HEK293 (cell line): ENCODE results near the gene CSRP1.

Experiments used
- KLF7 ChIP-seq: fragments of 450-650 bp; formaldehyde crosslinking; IDR thresholded peaks from 2 replicates; pipeline ENCODE4 v1.5.1; 2016; ENCODE audit warnings: missing biosample characterization, missing genetic modification characterization, borderline replicate concordance
- OSR2 ChIP-seq: fragments of 450-650 bp; formaldehyde crosslinking; IDR thresholded peaks from 2 replicates; pipeline ENCODE4 v1.5.1; 2016; ENCODE audit warnings: missing biosample characterization, missing genetic modification characterization
- PATZ1 ChIP-seq: fragments of 450-650 bp; formaldehyde crosslinking; IDR thresholded peaks from 2 replicates; pipeline ENCODE4 v1.5.1; 2016; ENCODE audit warnings: missing biosample characterization, missing genetic modification characterization
- PRDM2 ChIP-seq: fragments of 450-650 bp; formaldehyde crosslinking; IDR thresholded peaks from 2 replicates; pipeline ENCODE4 v1.5.1; 2016; ENCODE audit warnings: missing biosample characterization, missing genetic modification characterization, borderline replicate concordance
- SP7 ChIP-seq: fragments of 450-650 bp; formaldehyde crosslinking; IDR thresholded peaks from 2 replicates; pipeline ENCODE4 v1.5.1; 2016; ENCODE audit warnings: missing biosample characterization, missing genetic modification characterization
- ZBTB1 ChIP-seq: fragments of 450-650 bp; formaldehyde crosslinking; IDR thresholded peaks from 2 replicates; pipeline ENCODE4 v1.5.1; 2016; ENCODE audit warnings: missing biosample characterization, missing genetic modification characterization
- ZBTB17 ChIP-seq: fragments of 450-650 bp; formaldehyde crosslinking; IDR thresholded peaks from 2 replicates; pipeline ENCODE4 v1.5.1; 2016; ENCODE audit warnings: missing biosample characterization, missing genetic modification characterization
- ZBTB21 ChIP-seq: fragments of 450-650 bp; formaldehyde crosslinking; IDR thresholded peaks from 2 replicates; pipeline ENCODE4 v1.5.1; 2017; ENCODE audit warnings: missing biosample characterization, missing genetic modification characterization
- ZEB2 ChIP-seq: fragments of 450-650 bp; formaldehyde crosslinking; IDR thresholded peaks from 2 replicates; pipeline ENCODE4 v1.5.1; 2016; ENCODE audit warnings: missing biosample characterization, missing genetic modification characterization
- ZFP37 ChIP-seq: fragments of 450-650 bp; formaldehyde crosslinking; IDR thresholded peaks from 2 replicates; pipeline ENCODE4 v1.5.1; 2016; ENCODE audit warnings: missing biosample characterization, missing genetic modification characterization
- ZNF202 ChIP-seq: fragments of 450-650 bp; formaldehyde crosslinking; IDR thresholded peaks from 2 replicates; pipeline ENCODE4 v1.5.1; 2016; ENCODE audit warnings: missing biosample characterization, missing genetic modification characterization, borderline replicate concordance
- ZNF391 ChIP-seq: fragments of 450-650 bp; formaldehyde crosslinking; IDR thresholded peaks from 2 replicates; pipeline ENCODE4 v1.5.1; 2016; ENCODE audit warnings: low read depth, missing biosample characterization, missing genetic modification characterization, borderline replicate concordance
- ZNF404 ChIP-seq: fragments of 450-650 bp; formaldehyde crosslinking; IDR thresholded peaks from 2 replicates; pipeline ENCODE4 v1.5.1; 2017; ENCODE audit warnings: missing biosample characterization, missing genetic modification characterization
- ZNF423 ChIP-seq: fragments of 450-650 bp; formaldehyde crosslinking; IDR thresholded peaks from 2 replicates; pipeline ENCODE4 v1.5.1; 2016; ENCODE audit warnings: missing biosample characterization, missing genetic modification characterization
- ZNF473 ChIP-seq: fragments of 450-650 bp; formaldehyde crosslinking; IDR thresholded peaks from 2 replicates; pipeline ENCODE4 v1.5.1; 2017; ENCODE audit warnings: missing biosample characterization, missing genetic modification characterization
- ZNF501 ChIP-seq: fragments of 450-650 bp; formaldehyde crosslinking; IDR thresholded peaks from 2 replicates; pipeline ENCODE4 v1.5.1; 2016; ENCODE audit warnings: missing biosample characterization, missing genetic modification characterization
- ZNF514 ChIP-seq: fragments of 450-650 bp; formaldehyde crosslinking; IDR thresholded peaks from 2 replicates; pipeline ENCODE4 v1.5.1; 2016; ENCODE audit warnings: missing biosample characterization, missing genetic modification characterization
- ZNF549 ChIP-seq: fragments of 450-650 bp; IDR thresholded peaks from 2 replicates; pipeline ENCODE4 v1.5.1; 2018; ENCODE audit warnings: missing biosample characterization, missing genetic modification characterization, mild to moderate bottlenecking, inconsistent platforms, moderate library complexity
- ZNF610 ChIP-seq: fragments of 450-650 bp; formaldehyde crosslinking; IDR thresholded peaks from 2 replicates; pipeline ENCODE4 v1.5.1; 2016; ENCODE audit warnings: missing biosample characterization, missing genetic modification characterization, borderline replicate concordance
- ZNF621 ChIP-seq: fragments of 450-650 bp; formaldehyde crosslinking; IDR thresholded peaks from 2 replicates; pipeline ENCODE4 v1.5.1; 2017; ENCODE audit warnings: missing biosample characterization, missing genetic modification characterization
- ZNF707 ChIP-seq: fragments of 450-650 bp; formaldehyde crosslinking; IDR thresholded peaks from 2 replicates; pipeline ENCODE4 v1.5.1; 2016; ENCODE audit warnings: missing biosample characterization, missing genetic modification characterization
- ZNF776 ChIP-seq: fragments of 450-650 bp; formaldehyde crosslinking; IDR thresholded peaks from 2 replicates; pipeline ENCODE4 v1.5.0; 2017; ENCODE audit warnings: missing biosample characterization, missing genetic modification characterization, borderline replicate concordance
- ZNF785 ChIP-seq: fragments of 450-650 bp; formaldehyde crosslinking; IDR thresholded peaks from 2 replicates; pipeline ENCODE4 v1.5.1; 2016; ENCODE audit warnings: missing biosample characterization, missing genetic modification characterization
- ZNF792 ChIP-seq: fragments of 450-650 bp; formaldehyde crosslinking; IDR thresholded peaks from 2 replicates; pipeline ENCODE4 v1.5.1; 2016; ENCODE audit warnings: missing biosample characterization, missing genetic modification characterization
- TF ChIP-seq, protein P1 (sequence below): fragments of 450-650 bp; formaldehyde crosslinking; IDR thresholded peaks from 2 replicates; pipeline ENCODE4 v1.5.1; 2016; ENCODE audit warnings: missing biosample characterization, missing genetic modification characterization
- TF ChIP-seq, protein P2 (sequence below): fragments of 450-650 bp; formaldehyde crosslinking; IDR thresholded peaks from 2 replicates; pipeline ENCODE4 v1.5.1; 2016; ENCODE audit warnings: missing biosample characterization, missing genetic modification characterization
- TF ChIP-seq, protein P3 (sequence below): fragments of 450-650 bp; formaldehyde crosslinking; IDR thresholded peaks from 2 replicates; pipeline ENCODE4 v1.5.1; 2016; ENCODE audit warnings: missing biosample characterization, missing genetic modification characterization

CSRP1 gene

GRCh38 chr1:201530741-201531531 lies 24.0 kb upstream of the CSRP1 start (continued):
- TF ChIP-seq ZNF785 (tag by site-specific recombination) (no peak), ZBTB17 (peak; percentile 39; the same call in 1 of the 2 replicates), ZNF549 (tag by site-specific recombination) (no peak), ZNF501 (tag by site-specific recombination) (no peak), ZNF792 (no peak), ZNF621 (tag by site-specific recombination) (no peak), ZBTB1 (tag by site-specific recombination) (no peak), OSR2 (tag by site-specific recombination) (no peak), ZNF202 (tag by site-specific recombination) (no peak), ZNF423 (tag by site-specific recombination) (no peak), PRDM2 (tag by site-specific recombination) (no peak), ZBTB21 (tag by site-specific recombination) (no peak), PATZ1 (tag by site-specific recombination) (peak; percentile 46; the same call in 1 of the 2 replicates), ZNF776 (no peak), SP7 (tag by site-specific recombination) (peak; percentile 39; the same call in 1 of the 2 replicates), ZNF391 (tag by site-specific recombination) (no peak), ZNF404 (tag by site-specific recombination) (no peak), ZNF514 (no peak), ZEB2 (tag by site-specific recombination) (no peak), ZNF610 (tag by site-specific recombination) (no peak), ZNF473 (tag by site-specific recombination) (no peak), ZNF707 (no peak), ZFP37 (no peak), KLF7 (no peak)
- TF ChIP-seq, protein P1, sequence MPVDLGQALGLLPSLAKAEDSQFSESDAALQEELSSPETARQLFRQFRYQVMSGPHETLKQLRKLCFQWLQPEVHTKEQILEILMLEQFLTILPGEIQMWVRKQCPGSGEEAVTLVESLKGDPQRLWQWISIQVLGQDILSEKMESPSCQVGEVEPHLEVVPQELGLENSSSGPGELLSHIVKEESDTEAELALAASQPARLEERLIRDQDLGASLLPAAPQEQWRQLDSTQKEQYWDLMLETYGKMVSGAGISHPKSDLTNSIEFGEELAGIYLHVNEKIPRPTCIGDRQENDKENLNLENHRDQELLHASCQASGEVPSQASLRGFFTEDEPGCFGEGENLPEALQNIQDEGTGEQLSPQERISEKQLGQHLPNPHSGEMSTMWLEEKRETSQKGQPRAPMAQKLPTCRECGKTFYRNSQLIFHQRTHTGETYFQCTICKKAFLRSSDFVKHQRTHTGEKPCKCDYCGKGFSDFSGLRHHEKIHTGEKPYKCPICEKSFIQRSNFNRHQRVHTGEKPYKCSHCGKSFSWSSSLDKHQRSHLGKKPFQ (tag by site-specific recombination), result no peak
- TF ChIP-seq, protein P2, sequence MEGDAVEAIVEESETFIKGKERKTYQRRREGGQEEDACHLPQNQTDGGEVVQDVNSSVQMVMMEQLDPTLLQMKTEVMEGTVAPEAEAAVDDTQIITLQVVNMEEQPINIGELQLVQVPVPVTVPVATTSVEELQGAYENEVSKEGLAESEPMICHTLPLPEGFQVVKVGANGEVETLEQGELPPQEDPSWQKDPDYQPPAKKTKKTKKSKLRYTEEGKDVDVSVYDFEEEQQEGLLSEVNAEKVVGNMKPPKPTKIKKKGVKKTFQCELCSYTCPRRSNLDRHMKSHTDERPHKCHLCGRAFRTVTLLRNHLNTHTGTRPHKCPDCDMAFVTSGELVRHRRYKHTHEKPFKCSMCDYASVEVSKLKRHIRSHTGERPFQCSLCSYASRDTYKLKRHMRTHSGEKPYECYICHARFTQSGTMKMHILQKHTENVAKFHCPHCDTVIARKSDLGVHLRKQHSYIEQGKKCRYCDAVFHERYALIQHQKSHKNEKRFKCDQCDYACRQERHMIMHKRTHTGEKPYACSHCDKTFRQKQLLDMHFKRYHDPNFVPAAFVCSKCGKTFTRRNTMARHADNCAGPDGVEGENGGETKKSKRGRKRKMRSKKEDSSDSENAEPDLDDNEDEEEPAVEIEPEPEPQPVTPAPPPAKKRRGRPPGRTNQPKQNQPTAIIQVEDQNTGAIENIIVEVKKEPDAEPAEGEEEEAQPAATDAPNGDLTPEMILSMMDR (tag by site-specific recombination), result peak; percentile 87
- TF ChIP-seq, protein P3, sequence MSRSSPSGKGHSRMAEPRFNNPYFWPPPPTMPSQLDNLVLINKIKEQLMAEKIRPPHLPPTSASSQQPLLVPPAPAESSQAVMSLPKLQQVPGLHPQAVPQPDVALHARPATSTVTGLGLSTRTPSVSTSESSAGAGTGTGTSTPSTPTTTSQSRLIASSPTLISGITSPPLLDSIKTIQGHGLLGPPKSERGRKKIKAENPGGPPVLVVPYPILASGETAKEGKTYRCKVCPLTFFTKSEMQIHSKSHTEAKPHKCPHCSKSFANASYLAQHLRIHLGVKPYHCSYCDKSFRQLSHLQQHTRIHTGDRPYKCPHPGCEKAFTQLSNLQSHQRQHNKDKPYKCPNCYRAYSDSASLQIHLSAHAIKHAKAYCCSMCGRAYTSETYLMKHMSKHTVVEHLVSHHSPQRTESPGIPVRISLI (tag by site-specific recombination), result no peak
